HG02610 (cell line): Measurements from ENCODE around the gene PAGE2B.
"Not testable (repeated sequence)": the region's sequence is repeated elsewhere in the genome, so short reads cannot be mapped to it uniquely, and the experiment has no call there.

ENCODE experiments used
- ATAC-seq: cut with Tn5 transposase; IDR thresholded peaks from one replicate; pipeline ENCODE4 v1.9.1; 2021; ENCODE audit warnings: mild to moderate bottlenecking, moderate library complexity; ENCODE audit not compliant: unreplicated experiment

Gene PAGE2B

DNA sequence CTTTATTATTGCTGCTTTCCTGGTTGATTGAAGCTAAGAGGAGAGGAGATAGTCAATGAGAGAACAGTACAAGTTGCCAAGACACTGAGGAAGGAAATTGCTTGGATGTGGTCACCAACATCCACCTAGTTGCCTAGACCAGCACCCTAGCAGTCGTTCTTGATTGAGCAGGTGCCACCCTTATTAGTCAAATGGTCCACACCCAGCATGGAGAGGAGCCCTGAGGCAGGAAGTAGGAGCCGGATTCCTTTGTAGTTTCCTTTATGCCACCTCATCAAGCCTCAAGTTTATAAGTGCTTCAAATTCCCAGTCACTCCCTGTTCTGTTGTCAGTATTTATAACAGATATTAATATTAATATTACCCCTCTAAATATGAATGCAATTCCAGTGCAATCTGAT, 33.1 kb downstream of the PAGE2B start:
- no peak for ATAC-seq

GRCh38 chrX:55109306-55109705, 34.5 kb downstream of the PAGE2B start:
- no peak for ATAC-seq

GRCh38 chrX:55111578-55112254, 36.9 kb downstream of the PAGE2B start:
- no peak for ATAC-seq

GRCh38 chrX:55116589-55116988, 41.8 kb downstream of the PAGE2B start:
- ATAC-seq: not testable (repeated sequence)

DNA sequence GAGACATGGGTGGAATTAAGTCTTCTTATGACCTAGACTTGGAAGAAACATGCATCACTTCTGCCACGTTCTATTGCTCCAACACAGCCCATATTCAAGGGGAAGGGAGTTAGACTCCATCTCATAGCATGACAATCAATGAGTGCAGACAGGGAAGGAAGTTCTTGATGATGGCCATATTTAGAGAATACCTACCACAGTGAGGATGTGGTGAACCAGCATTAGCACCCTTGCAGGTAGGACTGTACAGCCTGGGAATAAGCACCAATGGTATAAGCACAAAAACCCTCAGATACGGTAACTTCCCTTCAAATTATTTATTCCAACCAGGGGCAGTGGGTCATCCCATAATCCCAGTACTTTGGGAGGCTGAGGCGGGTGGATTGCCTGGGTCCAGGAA, 43.7 kb downstream of the PAGE2B start:
- no peak for ATAC-seq

GRCh38 chrX:55119271-55119670, 44.4 kb downstream of the PAGE2B start:
- ATAC-seq: no peak

DNA sequence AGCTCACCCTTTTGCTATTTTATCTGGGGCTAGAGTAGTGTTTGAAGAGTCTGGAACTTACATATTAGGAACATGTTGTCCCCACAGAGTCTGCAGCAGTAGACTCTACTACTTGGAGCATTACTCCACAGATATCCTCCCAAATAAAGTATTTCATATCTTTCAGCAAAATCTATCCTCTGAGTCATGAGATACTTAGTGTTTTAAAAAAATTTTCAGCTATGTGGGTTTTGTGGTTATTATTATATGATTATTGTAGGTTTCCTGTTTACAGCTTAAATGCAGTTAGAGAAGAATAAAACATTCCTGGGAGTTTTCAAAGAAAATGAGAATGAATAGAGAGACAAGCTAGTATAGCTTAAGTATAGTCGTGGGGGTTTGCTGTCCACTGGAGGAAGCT, 44.9 kb downstream of the PAGE2B start:
- ATAC-seq: no peak

- ATAC-seq: no peak
These were observed 46.0 kb downstream of the PAGE2B start for GRCh38 chrX:55120761-55121358.

DNA sequence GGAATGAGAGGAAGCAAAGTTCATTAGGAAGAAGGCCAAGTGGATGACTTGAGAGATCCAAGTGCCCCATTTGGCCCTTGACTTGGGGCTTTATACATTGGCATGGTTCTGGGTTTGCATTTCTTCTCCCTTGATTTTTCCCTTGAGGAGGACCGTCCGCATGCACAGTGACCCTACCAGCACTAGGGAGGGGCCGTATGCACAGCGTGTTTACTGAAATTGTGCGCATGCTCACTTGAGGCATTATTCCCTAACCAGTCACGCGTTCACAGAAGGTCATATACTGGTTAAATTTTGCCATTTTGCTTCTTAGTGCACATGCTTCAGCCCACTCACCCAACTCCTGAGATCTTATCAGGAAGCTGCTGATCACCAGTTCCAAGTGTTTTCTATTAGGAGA, 49.1 kb downstream of the PAGE2B start:
- no peak for ATAC-seq

DNA sequence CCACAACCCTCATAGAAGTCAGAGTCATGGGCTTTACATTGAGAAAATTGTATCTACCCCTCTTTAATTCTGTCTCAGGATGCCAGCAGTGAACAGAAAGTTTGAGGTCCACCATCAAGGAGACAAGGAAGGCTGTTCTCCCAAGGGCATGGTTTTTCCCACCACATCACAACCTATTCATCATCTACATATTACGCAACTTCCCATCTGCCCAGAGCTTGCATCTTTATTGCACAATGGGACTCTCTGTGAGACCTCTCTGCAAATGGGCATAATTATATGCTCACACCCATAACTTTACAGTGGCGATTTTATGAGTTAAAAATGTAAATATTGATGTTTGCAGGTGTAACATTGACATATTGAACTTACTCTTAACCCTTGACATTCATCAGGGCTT, 52.9 kb downstream of the PAGE2B start:
- ATAC-seq: no peak
